ENCODE data around the gene TTN.
"Not testable (repeated sequence)": the region's sequence is repeated elsewhere in the genome, so short reads cannot be mapped to it uniquely, and the experiment has no call there.

Gene TTN

GRCh38 chr2:178666458-178666857 lies 140.8 kb downstream of the TTN start:
- DNase-seq (ENCODE audit: low read depth, low spot score), result no peak

GRCh38 chr2:178658480-178658879 lies 148.7 kb downstream of the TTN start:
- DNase-seq (ENCODE audit: low read depth, low spot score), result not testable (repeated sequence)

GRCh38 chr2:178650554-178650953 lies 156.7 kb downstream of the TTN start:
- no peak for DNase-seq (ENCODE audit: low read depth, low spot score)

GRCh38 chr2:178644919-178645318 lies 162.3 kb downstream of the TTN start:
- no peak for DNase-seq (ENCODE audit: low read depth, low spot score)

DNA sequence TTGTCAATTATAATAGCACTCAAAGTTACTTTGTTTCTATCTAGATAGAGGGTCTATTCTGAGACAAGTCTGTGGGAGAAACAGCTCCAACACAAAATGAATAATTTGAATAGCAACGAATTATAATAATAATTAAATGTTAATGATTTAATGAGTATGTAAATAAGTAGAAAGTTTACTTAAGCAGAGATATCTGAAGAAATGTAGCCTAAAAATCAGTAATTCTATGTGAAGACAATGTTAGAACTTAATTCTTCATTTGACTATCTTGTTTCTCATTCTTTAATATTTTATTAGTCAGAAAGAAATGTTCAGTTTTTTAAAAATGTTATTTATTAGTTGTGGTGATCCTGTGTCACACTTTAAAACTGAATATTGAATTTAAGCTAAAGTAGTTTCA lies 165.7 kb downstream of the TTN start:
- no peak for DNase-seq (ENCODE audit: low read depth, low spot score)

- DNase-seq (ENCODE audit: low read depth, low spot score), result no peak
Observed at GRCh38 chr2:178635897-178636296, 171.3 kb downstream of the TTN start.

GRCh38 chr2:178632729-178633128 lies 174.5 kb downstream of the TTN start:
- no peak for DNase-seq (ENCODE audit: low read depth, low spot score)

DNA sequence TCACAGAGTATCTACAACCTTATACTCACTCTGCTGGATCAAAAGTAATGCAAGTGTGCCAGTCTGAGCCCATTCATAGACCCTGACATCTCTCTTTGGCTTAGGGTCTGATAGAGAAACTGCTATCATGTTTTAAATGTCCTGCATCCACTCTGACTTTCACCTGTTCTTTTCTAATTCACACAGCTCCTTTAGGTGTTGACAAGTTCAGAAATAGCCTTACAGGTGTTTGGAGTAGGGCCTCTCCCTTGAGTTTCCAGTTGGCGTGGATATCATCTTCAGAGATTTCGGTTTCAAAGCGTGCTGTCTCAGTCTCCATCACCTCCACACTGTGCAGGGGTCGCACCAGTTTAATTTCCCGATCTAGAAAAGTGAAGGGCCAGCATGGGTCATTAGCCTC lies 176.6 kb downstream of the TTN start:
- no peak for DNase-seq (ENCODE audit: low read depth, low spot score)

DNA sequence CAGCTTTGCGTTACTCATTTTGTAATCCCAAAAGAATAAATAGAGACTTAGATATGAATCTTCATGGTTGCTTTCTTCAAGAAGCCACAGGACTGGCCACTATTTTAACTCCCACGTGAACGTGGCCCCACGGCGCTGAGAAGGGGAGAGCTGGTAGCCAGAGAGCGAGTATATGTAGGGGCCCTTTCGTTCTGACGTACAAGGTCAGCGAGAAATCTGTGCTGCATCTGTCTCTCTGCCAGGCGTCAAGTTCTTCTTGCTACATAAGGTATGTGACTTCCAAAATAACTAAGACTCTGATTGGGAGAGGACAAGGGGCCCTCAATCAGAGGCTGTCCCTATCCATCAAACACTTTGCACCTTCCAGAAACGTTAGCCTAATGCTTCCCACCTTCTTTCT lies 177.8 kb downstream of the TTN start:
- DNase-seq (ENCODE audit: low read depth, low spot score), result no peak

DNA sequence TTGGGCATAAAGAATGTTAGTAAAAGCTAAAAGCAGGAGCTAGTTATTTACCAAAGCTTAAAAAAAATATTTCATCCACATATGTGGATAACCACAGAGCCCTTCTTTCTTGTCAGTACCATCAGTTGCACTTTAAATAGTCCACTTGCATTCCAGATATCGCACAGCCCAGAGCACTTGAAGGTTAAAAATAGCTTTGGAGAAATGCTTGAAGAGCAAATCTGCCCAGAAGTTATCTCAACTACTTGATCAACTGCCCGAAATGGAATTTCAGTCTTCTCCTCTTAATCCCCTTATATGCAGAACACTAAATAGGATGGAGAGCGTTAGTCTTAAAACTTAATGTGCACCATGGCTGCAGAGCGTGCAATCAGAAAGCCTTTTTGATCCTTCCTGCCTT lies 178.6 kb downstream of the TTN start:
- DNase-seq (ENCODE audit: low read depth, low spot score), result no peak

DNA sequence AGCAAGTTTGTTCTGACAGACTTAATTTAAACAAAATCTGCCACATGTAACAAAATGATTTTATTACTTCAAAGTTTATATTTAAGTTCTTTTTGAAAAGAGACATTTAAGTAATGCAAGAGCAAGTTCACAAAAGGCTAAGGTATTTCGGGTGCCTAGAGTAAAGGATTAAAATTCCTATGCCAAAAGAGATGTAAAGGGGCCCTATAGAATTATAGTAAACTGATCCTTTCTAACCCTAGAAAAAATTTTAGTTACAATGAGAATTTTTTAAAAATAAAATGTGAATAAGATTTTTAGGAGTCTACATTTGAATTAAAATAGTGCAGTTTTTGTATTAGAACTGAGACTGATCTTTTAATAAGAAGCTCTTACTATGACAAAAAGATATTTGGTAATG lies 179.8 kb downstream of the TTN start:
- no peak for DNase-seq (ENCODE audit: low read depth, low spot score)

GRCh38 chr2:178615969-178616368 lies 191.3 kb downstream of the TTN start:
- no peak for DNase-seq (ENCODE audit: low read depth, low spot score)

- no peak for DNase-seq (ENCODE audit: low read depth, low spot score)
Observed at GRCh38 chr2:178602901-178603300, 204.3 kb downstream of the TTN start.

GRCh38 chr2:178592655-178593054 lies 214.6 kb downstream of the TTN start:
- DNase-seq (ENCODE audit: low read depth, low spot score), result no peak

GRCh38 chr2:178589335-178589734 lies 217.9 kb downstream of the TTN start:
- DNase-seq (ENCODE audit: low read depth, low spot score), result no peak

GRCh38 chr2:178584666-178585065 lies 222.6 kb downstream of the TTN start:
- no peak for DNase-seq (ENCODE audit: low read depth, low spot score)

GRCh38 chr2:178579006-178579405 lies 228.2 kb downstream of the TTN start:
- no peak for DNase-seq (ENCODE audit: low read depth, low spot score)

DNA sequence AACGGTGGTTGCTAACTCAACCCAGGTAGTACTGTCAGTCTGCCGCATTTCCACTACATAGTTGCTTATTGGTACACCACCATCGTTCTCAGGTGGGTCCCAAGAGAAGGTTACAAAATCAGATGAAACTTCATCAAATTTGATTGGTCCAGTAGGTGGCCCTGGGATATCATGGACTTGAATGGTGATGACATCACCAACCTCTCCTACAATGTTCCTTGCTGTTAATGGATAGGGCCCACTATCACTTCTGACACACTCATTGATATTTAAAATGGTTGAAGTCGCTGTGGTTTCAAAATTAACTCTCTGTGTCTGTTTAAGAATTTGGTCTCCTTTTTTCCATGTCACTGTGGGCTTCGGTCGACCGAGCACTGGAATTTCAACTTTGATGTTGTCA lies 232.4 kb downstream of the TTN start:
- DNase-seq (ENCODE audit: low read depth, low spot score), result no peak

DNA sequence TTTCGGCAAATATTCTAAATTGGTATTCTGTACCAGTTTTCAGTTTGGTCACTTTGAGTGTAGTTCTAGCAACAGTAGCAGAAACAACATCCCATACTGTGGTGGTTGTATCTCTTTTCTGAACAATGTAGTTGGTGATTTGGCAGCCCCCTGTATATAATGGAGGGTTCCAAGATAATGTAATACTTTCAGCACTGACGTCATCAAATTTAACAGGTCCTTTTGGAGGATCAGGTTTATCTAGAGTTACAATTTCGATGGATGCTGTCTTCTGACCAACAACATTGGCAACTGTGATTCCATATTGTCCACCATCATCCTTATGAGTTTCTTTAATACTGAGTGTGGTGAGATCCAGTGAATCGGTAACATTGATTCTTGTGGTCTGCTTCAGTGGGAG lies 239.0 kb downstream of the TTN start:
- DNase-seq (ENCODE audit: low read depth, low spot score), result no peak

GRCh38 chr2:178553047-178553446 lies 254.2 kb downstream of the TTN start:
- DNase-seq (ENCODE audit: low read depth, low spot score), result no peak

GRCh38 chr2:178550352-178550751 lies 256.9 kb downstream of the TTN start:
- DNase-seq (ENCODE audit: low read depth, low spot score), result no peak

- no peak for DNase-seq (ENCODE audit: low read depth, low spot score)
Observed at GRCh38 chr2:178542569-178542968, 264.7 kb downstream of the TTN start.

GRCh38 chr2:178542161-178542560 lies 265.1 kb downstream of the TTN start:
- DNase-seq (ENCODE audit: low read depth, low spot score), result no peak

DNA sequence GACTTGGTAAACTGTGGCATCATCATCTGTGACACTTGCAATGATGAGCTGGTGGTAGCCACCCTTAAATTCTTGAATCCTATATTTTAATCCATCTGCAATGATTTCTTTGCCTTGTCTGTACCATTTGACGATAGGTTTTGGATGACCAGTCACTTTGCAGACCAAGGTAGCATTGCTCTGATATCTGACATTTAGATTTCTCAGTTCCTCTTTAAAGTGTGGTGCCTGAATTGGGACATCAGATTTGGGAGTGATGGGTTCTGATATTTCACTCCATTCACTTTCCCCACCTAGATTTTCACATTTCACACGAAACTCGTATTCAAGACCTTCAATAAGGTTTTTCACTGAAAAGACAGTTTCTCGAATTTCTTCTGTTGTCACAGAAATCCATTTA lies 271.2 kb downstream of the TTN start:
- DNase-seq (ENCODE audit: low read depth, low spot score), result no peak

- DNase-seq (ENCODE audit: low read depth, low spot score), result no peak
Observed at GRCh38 chr2:178531168-178531567, 276.1 kb downstream of the TTN start.
